Stimulated activated naive B cell treated with anti-CD40 and anti-IgM and Interleukin-4, amounts not matched to agents 10 μg/mL and 1 μg/mL and 100 μg/mL, for 72 hours (primary cell): ENCODE results near the gene RPN1.
"Not testable (repeated sequence)": the region's sequence is repeated elsewhere in the genome, so short reads cannot be mapped to it uniquely, and the experiment has no call there.

Experiments used
- ATAC-seq, 2 donors: fragments of 150-1000 bp; cut with Tn5 transposase; replicated peaks; 2 replicates each; pipeline ENCODE4 v1.10.0; 2021; ENCODE audit warnings: moderate library complexity in 1 of 2
- DNase-seq: peaks from one replicate; pipeline ENCODE4 v3.0.0; 2021
- H3K27ac Mint-ChIP-seq: one replicate; pipeline ENCODE4 v1.8.0; 2022; ENCODE audit warnings: mild to moderate bottlenecking, mixed read lengths
- H3K27me3 Mint-ChIP-seq, 2 donors: one replicate each; pipeline ENCODE4 v1.8.0; 2022; ENCODE audit warnings: mixed read lengths in 2 of 2
- H3K36me3 Mint-ChIP-seq, 2 donors: one replicate each; pipeline ENCODE4 v1.8.0; 2022; ENCODE audit warnings: mixed read lengths in 2 of 2, mild to moderate bottlenecking in 1 of 2
- H3K4me1 Mint-ChIP-seq, 2 donors: one replicate each; pipeline ENCODE4 v1.8.0; 2022; ENCODE audit warnings: mixed read lengths in 2 of 2, mild to moderate bottlenecking in 1 of 2
- H3K4me3 Mint-ChIP-seq, 2 donors: one replicate each; pipeline ENCODE4 v1.8.0; 2022; ENCODE audit warnings: mild to moderate bottlenecking in 2 of 2, mixed read lengths in 2 of 2, moderate library complexity in 1 of 2
- H3K9me3 Mint-ChIP-seq, 2 donors: one replicate each; pipeline ENCODE4 v1.8.0; 2022; ENCODE audit warnings: mixed read lengths in 2 of 2, mild to moderate bottlenecking in 1 of 2

The RPN1 gene

GRCh38 chr3:128667641-128668040, 17.0 kb upstream of the RPN1 start:
- no peak overlapping the region for H3K27ac Mint-ChIP-seq
- H3K4me1 Mint-ChIP-seq: peaks cover 0 to 4% of the 10 kb centered on the region in 2 donors
- no peak for ATAC-seq
- no peaks in the 10 kb centered on the region for H3K9me3 Mint-ChIP-seq
- H3K36me3 Mint-ChIP-seq: peaks cover 0 to 1% of the 10 kb centered on the region in 2 donors
- no peaks in the 10 kb centered on the region for H3K27me3 Mint-ChIP-seq
- H3K4me3 Mint-ChIP-seq: no peak overlapping the region
- no peak for DNase-seq

- H3K9me3 Mint-ChIP-seq: no peaks in the 10 kb centered on the region
- no peaks in the 10 kb centered on the region for H3K4me1 Mint-ChIP-seq
- H3K36me3 Mint-ChIP-seq: no peaks in the 10 kb centered on the region
- H3K27ac Mint-ChIP-seq: no peak overlapping the region
- no peaks in the 10 kb centered on the region for H3K27me3 Mint-ChIP-seq
- H3K4me3 Mint-ChIP-seq: no peak overlapping the region
- no peak for DNase-seq
- no peak for ATAC-seq
Observed at GRCh38 chr3:128665362-128666021, 14.9 kb upstream of the RPN1 start.

- no peak for DNase-seq
- no peaks in the 10 kb centered on the region for H3K9me3 Mint-ChIP-seq
- no peak overlapping the region for H3K4me3 Mint-ChIP-seq
- no peaks in the 10 kb centered on the region for H3K27me3 Mint-ChIP-seq
- H3K36me3 Mint-ChIP-seq: no peaks in the 10 kb centered on the region
- H3K4me1 Mint-ChIP-seq: no peaks in the 10 kb centered on the region
- H3K27ac Mint-ChIP-seq: no peak overlapping the region
- no peak for ATAC-seq
Observed at GRCh38 chr3:128663151-128663550, 12.5 kb upstream of the RPN1 start.

DNA sequence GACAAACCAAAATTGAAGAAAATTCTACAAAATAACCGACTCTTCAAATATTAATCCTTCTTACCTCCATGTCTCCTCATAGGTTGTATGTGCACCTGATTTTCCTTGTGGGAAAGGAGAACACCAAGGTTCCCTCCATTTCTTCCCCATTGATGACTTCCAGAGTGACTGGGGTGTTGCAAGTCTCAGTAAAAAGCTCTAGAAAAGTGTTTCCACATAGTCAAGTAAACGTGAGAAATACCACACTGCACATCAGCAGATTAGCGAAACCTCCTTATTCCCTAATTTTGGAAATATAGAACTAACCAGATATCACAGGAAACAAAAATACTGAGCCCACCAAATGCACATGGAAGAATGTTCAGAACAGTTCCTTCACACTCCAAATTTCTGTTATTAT, 4.9 kb upstream of the RPN1 start:
- no peak for DNase-seq
- Mint-ChIP-seq H3K36me3 (no peaks in the 10 kb centered on the region), H3K4me1 (peaks cover 7 to 10% of the 10 kb centered on the region in 2 donors), H3K27me3 (no peaks in the 10 kb centered on the region), H3K4me3 (no peak overlapping the region), H3K9me3 (no peaks in the 10 kb centered on the region), H3K27ac (no peak overlapping the region)
- ATAC-seq: no peak

DNA sequence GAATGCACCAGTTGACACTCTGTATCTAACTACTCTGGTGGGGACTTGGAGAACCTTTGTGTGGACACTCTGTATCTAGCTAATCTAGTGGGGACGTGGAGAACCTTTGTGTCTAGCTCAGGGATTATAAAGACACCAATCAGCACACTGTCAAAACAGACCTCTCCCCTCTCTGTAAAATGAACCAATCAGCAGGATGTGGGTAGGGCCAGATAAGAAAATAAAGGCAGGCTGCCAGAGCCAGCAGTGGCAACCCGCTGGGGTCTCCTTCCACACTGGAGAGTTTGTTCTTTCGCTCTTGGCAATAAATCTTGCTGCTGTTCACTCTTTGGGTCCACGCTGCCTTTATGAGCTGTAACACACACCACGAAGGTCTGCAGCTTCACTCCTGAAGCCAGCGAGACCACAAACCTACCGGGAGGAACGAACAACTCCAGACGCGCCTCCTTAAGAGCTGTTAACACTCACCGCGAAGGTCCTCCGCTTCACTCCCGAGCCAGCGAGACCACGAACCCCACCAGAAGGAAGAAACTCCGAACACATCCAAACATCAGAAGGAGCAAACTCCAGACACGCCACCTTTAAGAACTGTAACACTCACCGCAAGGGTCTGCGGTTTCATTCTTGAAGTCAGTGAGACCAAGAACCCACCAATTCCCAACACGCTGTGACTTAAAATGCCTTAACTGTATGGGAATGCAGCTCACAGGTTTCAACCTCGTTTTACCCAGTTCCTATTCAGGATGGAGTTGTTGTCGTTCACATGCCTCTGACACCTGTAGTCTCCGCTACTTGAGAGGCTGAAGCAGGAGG, 3.6 kb upstream of the RPN1 start:
- not testable (repeated sequence) for H3K27me3 Mint-ChIP-seq, H3K36me3 Mint-ChIP-seq, H3K9me3 Mint-ChIP-seq, ATAC-seq, DNase-seq
- Mint-ChIP-seq H3K4me1 (peaks cover 7 to 11% of the 10 kb centered on the region in 2 donors), H3K4me3 (peak overlapping the region; percentile 78 to 81), H3K27ac (peak overlapping the region; percentile 44)

DNA sequence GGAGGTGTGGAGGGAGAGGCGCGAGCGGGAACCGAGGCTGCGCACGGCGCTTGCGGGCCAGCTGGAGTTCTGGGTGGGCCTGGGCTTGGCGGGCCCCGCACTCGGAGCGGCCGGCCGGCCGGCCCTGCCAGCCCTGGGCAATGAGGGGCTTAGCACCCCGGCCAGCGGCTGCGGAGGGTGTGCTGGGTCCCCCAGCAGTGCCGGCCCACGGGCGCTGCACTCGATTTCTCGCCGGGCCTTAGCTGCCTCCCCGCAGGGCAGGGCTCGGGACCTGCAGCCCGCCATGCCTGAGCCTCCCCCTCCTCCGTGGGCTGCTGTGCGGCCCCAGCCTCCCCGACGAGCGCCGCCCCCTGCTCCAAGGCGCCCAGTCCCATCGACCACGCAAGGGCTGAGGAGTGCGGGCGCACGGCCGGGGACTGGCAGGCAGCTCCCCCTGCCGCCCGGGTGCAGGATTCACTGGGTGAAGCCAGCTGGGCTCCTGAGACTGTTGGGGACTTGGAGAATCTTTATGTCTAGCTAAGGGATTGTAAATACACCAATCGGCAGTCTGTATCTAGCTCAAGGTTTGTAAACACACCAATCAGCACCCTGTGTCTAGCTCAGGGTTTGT, 2.9 kb upstream of the RPN1 start:
- Mint-ChIP-seq H3K4me3 (peak overlapping the region; percentile 78 to 81), H3K27ac (peak overlapping the region; percentile 7), H3K4me1 (peaks cover 11 to 18% of the 10 kb centered on the region in 2 donors)
- H3K9me3 Mint-ChIP-seq, H3K36me3 Mint-ChIP-seq, DNase-seq, H3K27me3 Mint-ChIP-seq, ATAC-seq: not testable (repeated sequence)

- DNase-seq: no peak
- Mint-ChIP-seq H3K36me3 (peaks cover 10 to 11% of the 10 kb centered on the region in 2 donors), H3K27ac (peak overlapping the region; percentile 97), H3K9me3 (no peaks in the 10 kb centered on the region), H3K4me1 (peaks cover 11 to 36% of the 10 kb centered on the region in 2 donors), H3K27me3 (no peaks in the 10 kb centered on the region), H3K4me3 (peak overlapping the region; percentile 91 to 96)
- ATAC-seq: no peak
Observed at GRCh38 chr3:128648940-128649663, 1.5 kb downstream of the RPN1 start.

DNA sequence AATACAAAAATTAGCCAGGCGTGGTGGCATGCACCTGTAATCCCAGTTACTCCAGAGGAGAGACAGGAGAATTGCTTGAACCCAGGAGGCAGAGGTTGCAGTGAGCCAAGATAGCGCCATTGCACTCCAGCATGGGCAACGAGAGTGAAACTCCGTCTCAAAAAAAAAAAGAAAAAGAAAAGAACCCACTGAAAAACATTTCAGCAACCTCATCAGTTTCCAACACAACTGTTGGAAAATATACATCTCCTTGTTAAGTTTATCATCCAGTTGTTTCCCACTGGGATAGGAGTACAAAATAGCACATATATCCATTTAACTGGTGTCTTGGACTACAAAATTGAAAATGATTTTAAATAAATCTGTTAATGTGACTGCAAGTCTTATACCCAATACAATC, 2.2 kb downstream of the RPN1 start:
- peaks cover 10 to 14% of the 10 kb centered on the region in 2 donors for H3K36me3 Mint-ChIP-seq
- H3K4me3 Mint-ChIP-seq: peak overlapping the region; percentile 41 to 91
- H3K4me1 Mint-ChIP-seq: peaks cover 8 to 29% of the 10 kb centered on the region in 2 donors
- H3K9me3 Mint-ChIP-seq: no peaks in the 10 kb centered on the region
- DNase-seq (no peak), ATAC-seq (no peak)
- no peaks in the 10 kb centered on the region for H3K27me3 Mint-ChIP-seq
- peak overlapping the region; percentile 97 for H3K27ac Mint-ChIP-seq

GRCh38 chr3:128647307-128647706, 3.3 kb downstream of the RPN1 start:
- ATAC-seq (no peak), DNase-seq (no peak)
- Mint-ChIP-seq H3K9me3 (no peaks in the 10 kb centered on the region), H3K4me3 (no peak overlapping the region), H3K27ac (no peak overlapping the region), H3K36me3 (peaks cover 19 to 25% of the 10 kb centered on the region in 2 donors), H3K27me3 (no peaks in the 10 kb centered on the region), H3K4me1 (peaks cover 8 to 33% of the 10 kb centered on the region in 2 donors)

DNA sequence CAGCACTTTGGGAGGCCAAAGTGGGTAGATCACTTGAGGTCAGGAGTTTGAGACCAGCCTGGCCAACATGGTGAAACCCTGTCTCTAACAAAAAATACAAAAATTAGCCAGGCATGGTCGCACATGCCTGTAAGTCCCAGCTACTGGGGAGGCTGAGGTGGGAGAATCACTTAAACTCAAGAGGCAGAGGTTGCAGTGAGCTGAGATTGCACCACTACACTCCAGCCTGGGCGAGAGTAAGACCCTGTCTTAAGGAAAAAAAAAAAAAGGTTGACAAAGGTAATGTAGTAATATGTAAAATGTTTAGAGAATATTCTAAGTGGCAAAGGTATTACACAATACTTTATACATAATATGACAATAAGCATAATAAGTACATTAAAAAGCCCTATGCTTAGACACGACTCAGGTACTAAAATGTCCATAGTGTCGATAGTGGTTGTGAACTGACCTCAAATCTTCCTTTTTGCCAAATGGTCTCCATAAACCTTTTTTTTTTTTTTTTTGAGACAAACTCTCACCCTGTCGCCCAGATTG, 16.5 kb downstream of the RPN1 start:
- Mint-ChIP-seq H3K27ac (no peak overlapping the region), H3K4me3 (no peak overlapping the region), H3K36me3 (peaks cover 25 to 42% of the 10 kb centered on the region in 2 donors), H3K4me1 (peaks cover 8 to 10% of the 10 kb centered on the region in 2 donors), H3K27me3 (no peaks in the 10 kb centered on the region), H3K9me3 (no peaks in the 10 kb centered on the region)
- DNase-seq (no peak), ATAC-seq (no peak)

DNA sequence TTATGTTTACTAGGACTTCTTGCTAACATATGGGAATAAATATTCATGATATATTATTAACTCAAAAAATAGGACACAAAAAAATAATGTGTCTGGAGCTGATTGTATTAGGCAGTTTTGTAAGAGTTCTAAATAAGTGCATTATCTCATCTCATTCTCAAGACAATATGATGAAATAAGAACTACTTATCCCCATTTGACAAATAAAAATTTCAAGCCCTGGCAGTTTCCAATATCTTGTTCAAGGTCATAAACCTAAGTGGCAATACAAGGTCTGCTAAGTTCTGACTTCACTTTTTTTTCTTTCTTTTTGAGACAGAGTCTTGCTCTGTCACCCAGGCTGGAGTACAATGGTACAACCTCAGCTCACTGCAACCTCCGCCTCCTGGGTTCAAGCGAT, 18.3 kb downstream of the RPN1 start:
- Mint-ChIP-seq H3K4me3 (no peak overlapping the region), H3K27ac (no peak overlapping the region), H3K9me3 (no peaks in the 10 kb centered on the region), H3K4me1 (peaks cover 2 to 4% of the 10 kb centered on the region in 2 donors), H3K27me3 (no peaks in the 10 kb centered on the region), H3K36me3 (peaks cover 23 to 39% of the 10 kb centered on the region in 2 donors)
- ATAC-seq: no peak
- no peak for DNase-seq

DNA sequence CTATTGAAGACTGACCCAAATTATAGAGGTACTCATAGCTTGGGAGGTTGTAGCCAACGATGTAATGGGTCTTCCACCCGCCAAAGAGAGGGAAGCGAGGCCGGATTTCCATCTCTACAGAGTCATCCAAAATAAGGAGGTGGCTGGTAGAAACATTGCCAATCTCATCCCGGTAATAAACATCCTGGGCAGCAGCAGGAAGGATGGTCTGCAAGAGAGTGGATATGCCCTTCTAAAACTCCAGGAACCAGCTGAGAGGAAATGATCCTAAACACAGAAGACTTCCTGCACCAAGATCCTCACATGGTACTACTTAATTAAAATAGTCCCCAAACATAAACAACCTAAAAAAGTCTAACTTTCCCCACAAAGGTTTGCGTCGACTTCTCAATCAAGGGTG, 20.7 kb downstream of the RPN1 start:
- peaks cover 39 to 53% of the 10 kb centered on the region in 2 donors for H3K36me3 Mint-ChIP-seq

GRCh38 chr3:128625409-128625945, 25.1 kb downstream of the RPN1 start:
- peak overlapping the region; percentile 1 for H3K27ac Mint-ChIP-seq
- ATAC-seq (no peak), DNase-seq (no peak)
- H3K27me3 Mint-ChIP-seq: no peaks in the 10 kb centered on the region
- no peak overlapping the region for H3K4me3 Mint-ChIP-seq
- H3K36me3 Mint-ChIP-seq: peaks cover 63 to 65% of the 10 kb centered on the region in 2 donors
- peaks cover 20 to 28% of the 10 kb centered on the region in 2 donors for H3K4me1 Mint-ChIP-seq
- H3K9me3 Mint-ChIP-seq: no peaks in the 10 kb centered on the region

More for the DNA sequence above, 20.7 kb downstream of the RPN1 start:
- Mint-ChIP-seq H3K9me3 (no peaks in the 10 kb centered on the region), H3K4me1 (peaks cover 7 to 9% of the 10 kb centered on the region in 2 donors), H3K4me3 (no peak overlapping the region), H3K27ac (no peak overlapping the region), H3K27me3 (no peaks in the 10 kb centered on the region)
- ATAC-seq (no peak), DNase-seq (no peak)
